Myocyte (in vitro differentiated cells): ENCODE measurements around the gene PRH1. TPM values are rescaled to one million over a fixed set of nuclear protein-coding genes. Genes with fewer than 3 reads are reported as not detected.

Experiments
- DNase-seq: peaks from one replicate; pipeline ENCODE4 v3.0.0-alpha.2; 2012; ENCODE audit warnings: low read depth
- total RNA-seq: library from RNA; depleted of rRNA; stranded (reverse); fragments of >200 nt; gene quantifications from 2 replicates; pipeline ENCODE4 v1.2.3, GENCODE V29; 2014

Gene PRH1
- total RNA-seq, 1 donor from 2014 or later = 8.9 TPM

GRCh38 chr12:10842862-10843261 is 41.2 kb downstream of the PRH1 start:
- no peak for DNase-seq

GRCh38 chr12:10838461-10838860 is 45.6 kb downstream of the PRH1 start:
- no peak for DNase-seq

Other genes starting within 250 kb of the PRH1 start
- 3.7 and 3.8 TPM in 2 replicates for gene STYK1, start 210.2 kb downstream of the PRH1 start, total RNA-seq
- gene YBX3, start 160.9 kb downstream of the PRH1 start, total RNA-seq = 202 and 228 TPM in 2 replicates
- not detected in 2 replicates for gene TAS2R7, start 81.6 kb downstream of the PRH1 start, total RNA-seq
- gene TAS2R8, start 77.0 kb downstream of the PRH1 start, total RNA-seq = 0.21 TPM in 1 of 2 replicates, not detected in the other
- gene TAS2R9, start 74.1 kb downstream of the PRH1 start, total RNA-seq = not detected in 2 replicates
- gene TAS2R10, start 57.9 kb downstream of the PRH1 start, total RNA-seq = 0.75 and 3.2 TPM in 2 replicates
- 0.43 and 1.7 TPM in 2 replicates for gene PRR4, start 34.8 kb downstream of the PRH1 start, total RNA-seq
- 0.94 and 1.2 TPM in 2 replicates for gene TAS2R13, start 25.3 kb upstream of the PRH1 start, total RNA-seq
- not detected in 2 replicates for gene PRH2, start 45.0 kb upstream of the PRH1 start, total RNA-seq
- 0.99 and 2.5 TPM in 2 replicates for gene TAS2R14, start 55.0 kb upstream of the PRH1 start, total RNA-seq
- 0.62 and 1.5 TPM in 2 replicates for gene TAS2R50, start 102.7 kb upstream of the PRH1 start, total RNA-seq
- gene TAS2R20, start 114.0 kb upstream of the PRH1 start, total RNA-seq = 0.68 and 2.1 TPM in 2 replicates
- gene TAS2R19, start 138.4 kb upstream of the PRH1 start, total RNA-seq = 1.7 and 2.0 TPM in 2 replicates
- gene TAS2R31, start 147.2 kb upstream of the PRH1 start, total RNA-seq = 0.99 and 2.2 TPM in 2 replicates
- 0.62 TPM in 1 of 2 replicates, not detected in the other for gene TAS2R46, start 178.0 kb upstream of the PRH1 start, total RNA-seq
- gene TAS2R43, start 208.1 kb upstream of the PRH1 start, total RNA-seq = 0.48 TPM in 1 of 2 replicates, not detected in the other